ENCODE data around the gene GNB1L. TPM values are rescaled to one million over a fixed set of nuclear protein-coding genes. Genes with fewer than 3 reads are reported as not detected.

The GNB1L gene
- total and polyA plus RNA-seq, 2 of the 13 experiments (the other 11 are each of a cell fraction or from before 2014, with no cell fraction given) = 2.5 to 7.4 TPM

DNA sequence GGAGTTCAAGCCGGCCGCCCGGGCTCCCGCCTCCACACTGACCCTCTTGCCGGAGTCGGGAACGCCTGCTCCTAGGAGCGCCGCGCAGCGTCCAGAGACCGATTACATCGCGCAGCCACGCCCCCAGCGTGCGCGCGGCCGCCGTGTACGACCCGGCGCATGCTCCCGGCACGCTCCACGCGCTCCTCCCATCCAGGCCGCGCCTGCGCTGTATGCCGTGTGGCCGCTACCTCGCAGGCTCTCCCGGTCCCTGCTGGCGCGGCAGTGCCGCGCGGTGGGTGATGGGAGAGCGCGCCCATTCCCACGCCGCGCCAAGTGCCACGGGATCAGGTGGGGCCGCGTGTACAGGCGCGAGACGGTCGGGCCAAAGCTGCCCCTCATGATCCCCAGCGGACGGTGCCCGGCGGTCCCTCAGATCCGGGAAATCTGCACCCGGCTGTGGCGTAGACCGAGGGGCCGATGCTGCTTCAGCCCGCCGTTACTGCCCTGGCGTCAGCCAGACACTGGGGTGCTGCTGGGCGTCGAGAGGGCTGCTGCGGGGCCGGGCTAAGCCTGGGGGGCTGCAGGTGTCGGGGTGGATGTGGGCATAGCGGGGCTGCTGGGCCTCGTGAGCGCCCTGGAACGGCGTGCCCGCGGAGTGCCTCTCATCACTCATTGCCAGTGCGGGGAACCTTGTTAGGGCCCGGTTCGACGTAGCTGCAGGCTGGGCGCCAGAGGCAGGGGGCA is at the start of gene GNB1L, which contains the start of gene RTL10 (continued):
- peak; percentile 89; the same call in 1 of the 2 replicates for TF ChIP-seq SIN3A (IDR thresholded peaks at IDR 0.05; ENCODE audit: borderline replicate concordance, low read depth, low read length)
- TF ChIP-seq NFYB (CRISPR knock-in tag; IDR thresholded peaks at IDR 0.05) = no peak
- TF ChIP-seq REXO4 (CRISPR knock-in tag; IDR thresholded peaks at IDR 0.05; ENCODE audit: borderline replicate concordance) = peak; percentile 83; the same call in 1 of the 2 replicates
- no peak; the same call in 1 of the 2 replicates for TF ChIP-seq ZSCAN9 (CRISPR knock-in tag; IDR thresholded peaks at IDR 0.05; ENCODE audit: borderline replicate concordance)
- TF ChIP-seq FOXC1 (CRISPR knock-in tag; IDR thresholded peaks at IDR 0.05; ENCODE audit: borderline replicate concordance) = peak; percentile 96
- TF ChIP-seq NKX3-1 (CRISPR knock-in tag; IDR thresholded peaks at IDR 0.05) = no peak; the same call in 1 of the 2 replicates
- 0 out of 2 replicates have a peak, but pooled peaks have one; percentile 51 for TF ChIP-seq JUNB (CRISPR knock-in tag; IDR thresholded peaks at IDR 0.05; ENCODE audit: borderline replicate concordance)
- TF ChIP-seq ZNF333 (CRISPR knock-in tag; IDR thresholded peaks at IDR 0.05; ENCODE audit: borderline replicate concordance) = no peak; the same call in none of the 2 replicates
- no peak; the same call in 1 of the 2 replicates for TF ChIP-seq ZNF816 (CRISPR knock-in tag; IDR thresholded peaks at IDR 0.05; ENCODE audit: borderline replicate concordance)
- TF ChIP-seq MXI1 (IDR thresholded peaks at IDR 0.05; ENCODE audit: borderline replicate concordance, low read depth, low read length) = peak; percentile 88
- TF ChIP-seq ZNF792 (CRISPR knock-in tag; IDR thresholded peaks at IDR 0.05) = peak; percentile 95
- no peak for TF ChIP-seq THYN1 (CRISPR knock-in tag; IDR thresholded peaks at IDR 0.05; ENCODE audit: borderline replicate concordance, low read depth)
- TF ChIP-seq, protein P1, sequence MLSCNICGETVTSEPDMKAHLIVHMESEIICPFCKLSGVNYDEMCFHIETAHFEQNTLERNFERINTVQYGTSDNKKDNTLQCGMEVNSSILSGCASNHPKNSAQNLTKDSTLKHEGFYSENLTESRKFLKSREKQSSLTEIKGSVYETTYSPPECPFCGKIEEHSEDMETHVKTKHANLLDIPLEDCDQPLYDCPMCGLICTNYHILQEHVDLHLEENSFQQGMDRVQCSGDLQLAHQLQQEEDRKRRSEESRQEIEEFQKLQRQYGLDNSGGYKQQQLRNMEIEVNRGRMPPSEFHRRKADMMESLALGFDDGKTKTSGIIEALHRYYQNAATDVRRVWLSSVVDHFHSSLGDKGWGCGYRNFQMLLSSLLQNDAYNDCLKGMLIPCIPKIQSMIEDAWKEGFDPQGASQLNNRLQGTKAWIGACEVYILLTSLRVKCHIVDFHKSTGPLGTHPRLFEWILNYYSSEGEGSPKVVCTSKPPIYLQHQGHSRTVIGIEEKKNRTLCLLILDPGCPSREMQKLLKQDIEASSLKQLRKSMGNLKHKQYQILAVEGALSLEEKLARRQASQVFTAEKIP (CRISPR knock-in tag; IDR thresholded peaks at IDR 0.05; ENCODE audit: borderline replicate concordance) = no peak
- peak; percentile 17 for TF ChIP-seq ZNF781 (CRISPR knock-in tag; IDR thresholded peaks at IDR 0.05; ENCODE audit: borderline replicate concordance, not compliant biosample characterization)
- TF ChIP-seq, protein P2, sequence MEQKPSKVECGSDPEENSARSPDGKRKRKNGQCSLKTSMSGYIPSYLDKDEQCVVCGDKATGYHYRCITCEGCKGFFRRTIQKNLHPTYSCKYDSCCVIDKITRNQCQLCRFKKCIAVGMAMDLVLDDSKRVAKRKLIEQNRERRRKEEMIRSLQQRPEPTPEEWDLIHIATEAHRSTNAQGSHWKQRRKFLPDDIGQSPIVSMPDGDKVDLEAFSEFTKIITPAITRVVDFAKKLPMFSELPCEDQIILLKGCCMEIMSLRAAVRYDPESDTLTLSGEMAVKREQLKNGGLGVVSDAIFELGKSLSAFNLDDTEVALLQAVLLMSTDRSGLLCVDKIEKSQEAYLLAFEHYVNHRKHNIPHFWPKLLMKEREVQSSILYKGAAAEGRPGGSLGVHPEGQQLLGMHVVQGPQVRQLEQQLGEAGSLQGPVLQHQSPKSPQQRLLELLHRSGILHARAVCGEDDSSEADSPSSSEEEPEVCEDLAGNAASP (CRISPR knock-in tag; IDR thresholded peaks at IDR 0.05; ENCODE audit: borderline replicate concordance) = no peak
- peak; percentile 11; the same call in 1 of the 2 replicates for TF ChIP-seq RELA (CRISPR knock-in tag; IDR thresholded peaks at IDR 0.05)
- TF ChIP-seq ZNF766 (CRISPR knock-in tag; IDR thresholded peaks at IDR 0.05; ENCODE audit: borderline replicate concordance) = peak; percentile 89; the same call in 1 of the 2 replicates
- TF ChIP-seq, protein P3, sequence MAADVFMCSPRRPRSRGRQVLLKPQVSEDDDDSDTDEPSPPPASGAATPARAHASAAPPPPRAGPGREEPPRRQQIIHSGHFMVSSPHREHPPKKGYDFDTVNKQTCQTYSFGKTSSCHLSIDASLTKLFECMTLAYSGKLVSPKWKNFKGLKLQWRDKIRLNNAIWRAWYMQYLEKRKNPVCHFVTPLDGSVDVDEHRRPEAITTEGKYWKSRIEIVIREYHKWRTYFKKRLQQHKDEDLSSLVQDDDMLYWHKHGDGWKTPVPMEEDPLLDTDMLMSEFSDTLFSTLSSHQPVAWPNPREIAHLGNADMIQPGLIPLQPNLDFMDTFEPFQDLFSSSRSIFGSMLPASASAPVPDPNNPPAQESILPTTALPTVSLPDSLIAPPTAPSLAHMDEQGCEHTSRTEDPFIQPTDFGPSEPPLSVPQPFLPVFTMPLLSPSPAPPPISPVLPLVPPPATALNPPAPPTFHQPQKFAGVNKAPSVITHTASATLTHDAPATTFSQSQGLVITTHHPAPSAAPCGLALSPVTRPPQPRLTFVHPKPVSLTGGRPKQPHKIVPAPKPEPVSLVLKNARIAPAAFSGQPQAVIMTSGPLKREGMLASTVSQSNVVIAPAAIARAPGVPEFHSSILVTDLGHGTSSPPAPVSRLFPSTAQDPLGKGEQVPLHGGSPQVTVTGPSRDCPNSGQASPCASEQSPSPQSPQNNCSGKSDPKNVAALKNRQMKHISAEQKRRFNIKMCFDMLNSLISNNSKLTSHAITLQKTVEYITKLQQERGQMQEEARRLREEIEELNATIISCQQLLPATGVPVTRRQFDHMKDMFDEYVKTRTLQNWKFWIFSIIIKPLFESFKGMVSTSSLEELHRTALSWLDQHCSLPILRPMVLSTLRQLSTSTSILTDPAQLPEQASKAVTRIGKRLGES (CRISPR knock-in tag; IDR thresholded peaks at IDR 0.05; ENCODE audit: borderline replicate concordance) = peak; percentile 82; the same call in 1 of the 2 replicates
- no peak for TF ChIP-seq ZNF572 (CRISPR knock-in tag; IDR thresholded peaks at IDR 0.05)
- TF ChIP-seq MLX (CRISPR knock-in tag; IDR thresholded peaks at IDR 0.05) = peak; percentile 79; the same call in 1 of the 2 replicates
- no peak for TF ChIP-seq ARNT (IDR thresholded peaks at IDR 0.05)
- 0 out of 2 replicates have a peak, but pooled peaks have one; percentile 73 for TF ChIP-seq ZNF232 (CRISPR knock-in tag; IDR thresholded peaks at IDR 0.05; ENCODE audit: borderline replicate concordance)
- TF ChIP-seq RFX3 (CRISPR knock-in tag; IDR thresholded peaks at IDR 0.05) = no peak
- 0 out of 2 replicates have a peak, but pooled peaks have one; percentile 28 for TF ChIP-seq TP53 (CRISPR knock-in tag; conservative IDR thresholded peaks at IDR 0.05)

Measured in HepG2 (cell line).